Fibroblast of the aortic adventitia (primary cell): ENCODE measurements around the gene GABRG3. TPM values are rescaled to one million over a fixed set of nuclear protein-coding genes. Genes with fewer than 3 reads are reported as not detected.

ENCODE experiments used
- DNase-seq: peaks from one replicate; pipeline ENCODE4 v3.0.0-alpha.2; 2010; ENCODE audit warnings: low read depth
- H3K4me3 ChIP-seq: 2 replicates; pipeline ENCODE4 v1.5.1; 2011; ENCODE audit warnings: low read depth, mild to moderate bottlenecking, control low read depth, low read length, moderate library complexity
- total RNA-seq: library from RNA; depleted of rRNA; stranded (reverse); fragments of >200 nt; gene quantifications from 2 replicates; pipeline ENCODE4 v1.2.3, GENCODE V29; 2012; ENCODE audit warnings: low replicate concordance
- TF ChIP-seq, protein P1 (sequence below): IDR thresholded peaks from 2 replicates; pipeline ENCODE4 v1.5.1; 2011; ENCODE audit warnings: mild to moderate bottlenecking, low read length, control low read depth, inconsistent platforms; ENCODE audit not compliant: insufficient read depth

GABRG3 gene
- total RNA-seq: not detected in 2 replicates

DNA sequence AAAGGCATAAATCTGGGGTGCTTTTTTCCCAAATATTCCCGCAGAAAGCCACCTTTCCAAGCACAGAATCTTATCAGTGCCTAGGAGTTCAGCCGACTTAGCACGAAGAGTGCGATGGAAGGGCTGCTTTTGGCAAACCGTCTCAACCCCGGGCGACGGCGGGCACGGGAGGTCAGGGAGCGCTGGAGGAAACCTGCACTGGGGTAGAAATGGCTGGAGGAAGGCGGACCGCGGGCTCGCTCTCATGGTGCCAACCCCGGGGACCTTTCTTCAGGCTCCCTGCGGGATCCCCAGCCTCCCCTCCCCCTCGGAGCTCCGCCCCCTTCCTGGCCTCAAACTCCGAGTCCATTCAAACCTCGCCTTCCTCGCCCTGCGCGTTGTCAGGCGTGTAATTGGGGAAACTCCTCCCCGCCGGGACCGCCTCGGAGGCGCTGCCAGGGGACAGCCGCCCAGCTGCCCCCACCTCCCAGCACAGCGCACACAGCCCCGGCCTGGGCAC lies at the start of gene GABRG3:
Gene GABRG3 (plus strand): TSS at position 470 of the 499 bp plus-strand sequence.
- TF ChIP-seq, protein P1, sequence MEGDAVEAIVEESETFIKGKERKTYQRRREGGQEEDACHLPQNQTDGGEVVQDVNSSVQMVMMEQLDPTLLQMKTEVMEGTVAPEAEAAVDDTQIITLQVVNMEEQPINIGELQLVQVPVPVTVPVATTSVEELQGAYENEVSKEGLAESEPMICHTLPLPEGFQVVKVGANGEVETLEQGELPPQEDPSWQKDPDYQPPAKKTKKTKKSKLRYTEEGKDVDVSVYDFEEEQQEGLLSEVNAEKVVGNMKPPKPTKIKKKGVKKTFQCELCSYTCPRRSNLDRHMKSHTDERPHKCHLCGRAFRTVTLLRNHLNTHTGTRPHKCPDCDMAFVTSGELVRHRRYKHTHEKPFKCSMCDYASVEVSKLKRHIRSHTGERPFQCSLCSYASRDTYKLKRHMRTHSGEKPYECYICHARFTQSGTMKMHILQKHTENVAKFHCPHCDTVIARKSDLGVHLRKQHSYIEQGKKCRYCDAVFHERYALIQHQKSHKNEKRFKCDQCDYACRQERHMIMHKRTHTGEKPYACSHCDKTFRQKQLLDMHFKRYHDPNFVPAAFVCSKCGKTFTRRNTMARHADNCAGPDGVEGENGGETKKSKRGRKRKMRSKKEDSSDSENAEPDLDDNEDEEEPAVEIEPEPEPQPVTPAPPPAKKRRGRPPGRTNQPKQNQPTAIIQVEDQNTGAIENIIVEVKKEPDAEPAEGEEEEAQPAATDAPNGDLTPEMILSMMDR: no peak
- no peak for DNase-seq
- no peak within 1 kb of the TSS for H3K4me3 ChIP-seq

DNA sequence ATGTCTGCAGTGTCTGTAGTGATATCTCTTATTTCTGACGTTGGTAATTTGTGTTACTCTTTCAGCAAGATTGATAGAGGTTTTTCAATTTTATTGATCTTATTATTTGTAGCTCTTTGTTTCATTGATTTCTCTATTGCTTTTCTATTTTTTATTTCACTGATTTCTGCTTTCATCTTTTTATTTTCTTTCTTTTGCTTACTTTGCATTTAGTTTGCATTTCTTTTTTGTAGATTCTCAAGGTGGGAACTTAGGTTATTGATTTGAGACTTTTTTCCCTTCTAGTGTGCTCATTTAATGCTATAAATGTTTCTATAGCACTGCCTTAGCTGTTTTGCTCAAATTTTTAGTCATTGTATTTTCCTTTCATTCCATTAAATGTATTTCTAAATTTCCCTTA lies 49.5 kb upstream of the GABRG3 start:
- no peak for DNase-seq
- H3K4me3 ChIP-seq: no peak overlapping the region
- TF ChIP-seq, protein P1: no peak

DNA sequence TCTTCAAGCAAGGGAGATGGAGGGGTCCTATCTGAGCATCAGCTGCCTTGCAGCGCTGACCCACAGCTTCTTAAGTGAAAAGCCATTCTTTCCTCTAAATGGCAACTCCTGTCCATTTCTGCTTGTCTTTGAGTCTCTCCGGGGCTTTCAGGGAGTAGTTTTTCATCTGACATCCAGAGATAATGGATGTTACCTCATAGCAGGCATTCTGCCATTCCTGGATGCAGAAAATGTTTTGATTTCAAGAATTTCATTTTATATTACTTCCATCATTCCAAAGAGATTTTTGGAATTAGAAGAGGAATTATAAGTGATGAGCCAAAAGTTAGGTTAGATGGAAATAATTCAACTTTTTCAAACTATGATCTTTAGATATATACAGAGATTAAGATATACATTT lies 44.9 kb upstream of the GABRG3 start:
- TF ChIP-seq, protein P1: no peak
- no peak for DNase-seq
- H3K4me3 ChIP-seq: no peak overlapping the region

DNA sequence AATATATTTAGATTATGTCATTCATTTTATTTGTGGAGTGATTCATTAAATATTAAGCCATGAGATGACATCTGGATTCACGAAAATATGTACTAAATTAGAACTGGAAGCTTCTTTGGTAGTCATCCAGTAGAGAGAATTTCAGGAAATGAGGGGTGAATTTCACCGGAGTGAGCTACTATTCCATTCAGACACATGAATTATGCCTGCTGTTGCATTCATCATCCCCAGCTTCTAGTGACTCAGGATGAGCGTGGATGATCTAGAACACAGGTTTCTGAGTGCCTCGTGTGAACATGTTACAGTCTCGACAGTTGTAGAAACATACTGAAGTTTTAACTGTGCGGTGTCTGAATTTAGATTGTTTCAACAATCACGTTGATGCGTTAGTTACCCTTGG lies 42.9 kb upstream of the GABRG3 start:
- DNase-seq: no peak
- H3K4me3 ChIP-seq: no peak overlapping the region
- TF ChIP-seq, protein P1: no peak

DNA sequence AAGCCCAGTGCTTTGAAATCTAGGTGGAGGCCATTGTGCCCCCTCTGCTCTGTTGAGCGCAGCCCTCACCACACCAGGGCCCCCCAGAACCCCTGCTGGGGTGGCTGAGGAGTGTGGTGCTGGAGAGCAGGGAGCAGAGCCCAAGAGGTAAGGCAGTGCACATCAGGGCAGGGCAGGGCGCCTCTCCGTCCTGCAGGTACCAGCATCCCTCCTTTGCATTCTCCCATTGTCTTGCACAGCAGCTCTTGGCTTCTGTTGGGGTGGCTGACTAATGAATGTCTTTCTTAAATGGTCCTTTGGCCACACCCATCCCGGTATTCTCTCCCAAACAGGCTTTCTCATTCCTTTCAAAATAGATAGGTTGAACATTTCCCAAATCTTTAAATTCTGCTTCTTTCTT lies 41.4 kb upstream of the GABRG3 start:
- no peak overlapping the region for H3K4me3 ChIP-seq
- DNase-seq: no peak
- TF ChIP-seq, protein P1: no peak

DNA sequence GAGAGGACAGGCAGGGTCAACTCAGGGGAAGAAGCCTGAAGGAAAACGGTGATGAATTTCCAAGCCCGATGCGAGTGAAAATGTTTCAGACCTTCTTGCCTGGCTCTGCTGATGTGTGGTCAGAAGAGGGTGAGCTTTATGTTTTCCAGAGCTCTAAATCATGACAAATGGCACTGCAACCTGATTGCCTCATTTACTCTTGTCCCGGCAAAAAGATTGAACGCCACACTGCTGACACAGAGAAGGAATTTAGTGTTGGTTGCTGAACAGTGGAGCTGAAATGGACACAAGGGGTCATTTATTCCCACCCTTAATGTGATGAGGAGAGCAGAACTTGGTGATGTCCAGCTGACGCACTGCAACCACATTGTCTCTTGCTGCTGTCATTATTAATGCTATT lies 36.1 kb upstream of the GABRG3 start:
- DNase-seq: no peak
- TF ChIP-seq, protein P1: no peak

DNA sequence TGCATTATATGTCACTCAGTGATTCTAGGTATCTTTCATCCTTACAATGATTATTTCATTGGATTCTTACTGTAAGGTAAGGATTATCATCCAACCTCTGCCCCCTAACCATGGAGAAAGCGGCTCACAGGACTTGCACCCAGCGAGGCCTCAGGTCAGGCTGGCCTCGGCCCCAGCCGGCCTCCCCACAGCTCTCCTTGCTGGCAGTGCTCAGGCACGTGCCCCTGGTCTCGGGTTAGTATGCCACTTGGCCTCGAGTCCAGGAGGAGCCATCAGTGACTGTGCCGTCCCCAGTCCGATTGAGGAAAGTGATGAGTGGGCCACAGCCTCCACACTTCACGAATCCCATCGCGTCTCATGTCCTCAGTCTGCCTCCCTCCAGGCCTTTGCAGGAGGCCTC lies 35.7 kb upstream of the GABRG3 start:
- TF ChIP-seq, protein P1: no peak
- H3K4me3 ChIP-seq: no peak overlapping the region
- no peak for DNase-seq

More for the DNA sequence above, 36.1 kb upstream of the GABRG3 start:
- no peak overlapping the region for H3K4me3 ChIP-seq
